Measurements from ENCODE around the gene TUBGCP2. TPM values are rescaled to one million over a fixed set of nuclear protein-coding genes. Genes with fewer than 3 reads are reported as not detected.

Gene TUBGCP2
- total RNA-seq, 4 donors from 2014 or later = 44.5 to 107 (median 57.1) TPM

DNA sequence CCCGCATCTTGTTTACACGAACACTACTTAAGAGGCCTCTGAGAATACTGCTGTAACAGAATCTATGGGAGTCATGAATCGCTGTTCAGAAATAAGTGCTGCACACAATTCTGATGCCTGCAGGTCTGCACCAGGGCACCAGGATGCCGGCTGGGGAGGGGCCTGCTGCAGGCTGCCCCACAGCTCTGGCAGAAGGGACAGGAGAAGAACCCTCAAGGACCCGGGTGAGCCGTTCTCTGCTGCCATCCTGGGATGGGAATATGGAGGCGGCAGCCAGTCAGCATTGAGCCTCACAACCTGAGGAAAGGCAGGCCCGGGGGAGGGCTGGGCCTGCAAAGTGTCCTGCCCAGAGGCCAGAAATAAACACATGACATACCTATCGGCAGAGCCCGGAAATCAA, 11.2 kb downstream of the TUBGCP2 start:
- no peak overlapping the region for H3K4me3 ChIP-seq
- DNase-seq (ENCODE audit: low spot score in 2 of 2) = no peak
- peaks cover 95% of the 10 kb centered on the region for H3K36me3 ChIP-seq
- no peak for TF ChIP-seq POLR2AphosphoS5 (IDR thresholded peaks at IDR 0.05)
- no peak for TF ChIP-seq CTCF (IDR thresholded peaks at IDR 0.05)
- no peak for TF ChIP-seq POLR2A (IDR thresholded peaks at IDR 0.05)
- no peak for TF ChIP-seq EP300 (IDR thresholded peaks at IDR 0.05)
- no peak overlapping the region for H3K27ac ChIP-seq
- H3K4me1 ChIP-seq = no peaks in the 10 kb centered on the region
- WGBS = 94% methylated on average over 9 of the region's 10 CpGs
- H3K27me3 ChIP-seq = no peaks in the 10 kb centered on the region
- H3K9me3 ChIP-seq = no peaks in the 10 kb centered on the region

- TF ChIP-seq EP300 (IDR thresholded peaks at IDR 0.05) = no peak
- no peak for TF ChIP-seq POLR2A (IDR thresholded peaks at IDR 0.05)
- TF ChIP-seq POLR2AphosphoS5 (IDR thresholded peaks at IDR 0.05) = no peak
- TF ChIP-seq CTCF (IDR thresholded peaks at IDR 0.05) = no peak
- Histone ChIP-seq H3K27me3 (no peaks in the 10 kb centered on the region), H3K4me1 (no peaks in the 10 kb centered on the region), H3K27ac (no peak overlapping the region), H3K36me3 (peaks cover 89% of the 10 kb centered on the region), H3K9me3 (no peaks in the 10 kb centered on the region), H3K4me3 (no peak overlapping the region)
- DNase-seq (ENCODE audit: low spot score in 2 of 2) = no peak
- 93% methylated on average over 37 of the region's 42 CpGs for WGBS
These were observed 13.0 kb downstream of the TUBGCP2 start for GRCh38 chr10:133295426-133296320.

DNA sequence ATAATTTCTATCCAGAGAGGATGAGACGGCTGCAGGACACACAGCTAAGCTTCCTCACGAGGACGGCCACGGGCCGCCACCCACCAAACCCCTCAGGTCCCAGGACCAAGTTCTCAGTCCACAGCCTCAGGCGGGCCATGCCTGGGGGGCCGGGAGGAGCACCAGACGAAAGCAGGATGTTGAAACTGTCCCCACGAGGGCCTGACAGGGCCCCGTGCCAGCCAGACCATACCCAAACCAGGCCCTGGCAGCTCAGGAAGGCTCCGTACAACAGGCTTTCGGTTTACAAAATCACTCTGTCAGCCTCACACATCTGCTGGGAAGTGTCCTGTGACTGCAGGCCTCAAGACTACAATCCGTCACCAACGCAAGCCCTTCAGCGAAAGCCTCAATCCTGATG, 14.5 kb downstream of the TUBGCP2 start:
- H3K9me3 ChIP-seq = no peaks in the 10 kb centered on the region
- H3K4me3 ChIP-seq = no peak overlapping the region
- H3K4me1 ChIP-seq = no peaks in the 10 kb centered on the region
- no peak for DNase-seq (ENCODE audit: low spot score in 2 of 2)
- peaks cover 89% of the 10 kb centered on the region for H3K36me3 ChIP-seq
- H3K27me3 ChIP-seq = no peaks in the 10 kb centered on the region
- no peak overlapping the region for H3K27ac ChIP-seq
- WGBS = 87% methylated on average over 10 of the region's 15 CpGs
- TF ChIP-seq POLR2AphosphoS5 (IDR thresholded peaks at IDR 0.05) = no peak
- TF ChIP-seq CTCF (IDR thresholded peaks at IDR 0.05) = no peak
- no peak for TF ChIP-seq EP300 (IDR thresholded peaks at IDR 0.05)
- no peak for TF ChIP-seq POLR2A (IDR thresholded peaks at IDR 0.05)

DNA sequence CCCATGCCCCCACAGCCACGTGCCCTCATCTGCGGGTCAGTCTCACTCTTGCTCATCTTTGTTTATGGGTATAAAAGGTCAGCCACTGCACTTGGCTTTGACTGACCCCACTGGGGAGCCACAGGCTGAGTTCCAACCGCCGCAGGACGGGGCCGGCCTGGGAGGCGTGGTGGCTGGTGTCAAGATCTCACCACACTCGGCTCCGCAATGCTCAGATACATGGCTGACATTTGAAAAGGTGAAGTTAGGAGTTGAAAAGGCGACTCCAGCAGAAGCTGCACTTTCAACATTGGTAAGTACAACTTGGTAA, 14.9 kb downstream of the TUBGCP2 start:
- H3K4me3 ChIP-seq = no peak overlapping the region
- peaks cover 89% of the 10 kb centered on the region for H3K36me3 ChIP-seq
- no peak overlapping the region for H3K27ac ChIP-seq
- H3K4me1 ChIP-seq = no peaks in the 10 kb centered on the region
- no peaks in the 10 kb centered on the region for H3K27me3 ChIP-seq
- H3K9me3 ChIP-seq = no peaks in the 10 kb centered on the region
- no peak for DNase-seq (ENCODE audit: low spot score in 2 of 2)
- WGBS = 97% methylated on average over 10 of the region's 10 CpGs
- TF ChIP-seq CTCF (IDR thresholded peaks at IDR 0.05) (no peak), EP300 (IDR thresholded peaks at IDR 0.05) (no peak)

DNA sequence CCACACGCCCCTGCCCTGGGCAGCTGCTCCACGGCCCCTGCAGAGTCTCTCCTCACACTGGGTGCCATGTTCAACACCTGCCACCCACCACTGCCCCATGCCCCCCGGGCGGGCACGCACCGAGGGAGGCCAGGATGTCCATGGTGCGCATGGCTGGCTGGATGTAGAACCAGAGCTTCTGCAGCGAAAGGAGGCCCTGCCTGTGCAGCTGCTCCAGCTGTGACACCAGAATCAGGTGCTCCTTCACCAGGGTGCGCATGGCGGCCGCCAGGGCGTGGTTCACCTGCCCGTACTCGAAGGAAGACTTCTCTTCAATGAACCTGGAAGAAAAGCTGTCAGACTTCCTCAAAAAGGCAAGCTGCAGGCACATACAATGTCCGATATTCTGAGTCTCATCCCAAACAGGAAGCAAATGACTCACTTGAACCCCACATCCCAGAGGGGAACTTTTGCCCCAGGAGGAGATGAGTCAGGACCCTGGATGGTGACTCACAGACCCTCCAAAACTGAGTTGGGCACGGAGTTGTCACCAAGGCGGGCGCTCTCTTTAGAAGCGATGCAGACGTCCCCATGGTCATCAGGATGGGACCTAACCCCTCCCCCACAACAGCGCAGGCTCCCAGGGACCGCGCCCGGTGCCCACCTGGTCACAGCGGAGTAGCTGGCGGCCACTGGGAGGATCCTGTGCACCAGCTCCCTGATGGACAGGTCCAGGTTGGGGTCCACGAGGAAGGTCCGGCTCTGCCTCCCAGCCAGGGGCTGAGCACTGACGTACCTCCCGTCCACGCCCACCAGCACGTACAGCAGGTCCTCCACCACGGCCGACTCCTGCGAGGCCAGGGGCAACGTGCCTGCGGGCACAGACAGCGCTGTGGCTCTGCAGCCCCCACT, 15.5 kb downstream of the TUBGCP2 start:
- no peak for TF ChIP-seq POLR2A (IDR thresholded peaks at IDR 0.05)
- TF ChIP-seq POLR2AphosphoS5 (IDR thresholded peaks at IDR 0.05) = no peak
- TF ChIP-seq EP300 (IDR thresholded peaks at IDR 0.05) = no peak
- no peak for TF ChIP-seq CTCF (IDR thresholded peaks at IDR 0.05)
- Histone ChIP-seq H3K27me3 (no peaks in the 10 kb centered on the region), H3K36me3 (peaks cover 89% of the 10 kb centered on the region), H3K9me3 (no peaks in the 10 kb centered on the region), H3K27ac (no peak overlapping the region), H3K4me1 (no peaks in the 10 kb centered on the region), H3K4me3 (no peak overlapping the region)
- 97% methylated on average over 4 of the region's 38 CpGs for WGBS
- no peak for DNase-seq (ENCODE audit: low spot score in 2 of 2)

Data from suprapubic skin (tissue), 4 donors.